Right ventricle myocardium superior (tissue), 1 donor: ENCODE results near the gene AVPR2. TPM values are rescaled to one million over a fixed set of nuclear protein-coding genes. Genes with fewer than 3 reads are reported as not detected.

Experiments
- ATAC-seq: fragments of 200-7000 bp; cut with Tn5 transposase; one replicate; pipeline ENCODE4 v1.9.1; 2020; ENCODE audit warnings: mild to moderate bottlenecking; ENCODE audit not compliant: poor library complexity
- DNase-seq: peaks from one replicate; pipeline ENCODE4 v3.0.0-alpha.2; 2020
- intact Hi-C: fragments of 100-400 bp; cut with DNase I; formaldehyde crosslinking; loops from one replicate; pipeline ENCODE4 v1.11.2; 2022
- total RNA-seq: library from RNA; stranded (reverse); fragmentation: NEBNext Ultra II Directional; extraction: Animal tissue kit (Norgen Biotek cat#: 25700); gene quantifications from one replicate; pipeline ENCODE4 v1.2.1, GENCODE V29; 2021
- donor health status: DM: no; HTN: yes; CAD: no; lungs with severe emphysema.

Gene AVPR2
- total RNA-seq, 1 donor from 2014 or later, result 4.1 TPM

GRCh38 chrX:153869473-153870287 is 34.8 kb upstream of the AVPR2 start:
- intact Hi-C loops, result no loop called here
- ATAC-seq (no peak), DNase-seq (no peak)

GRCh38 chrX:153870288-153870690 is 34.2 kb upstream of the AVPR2 start:
- ATAC-seq (no peak), DNase-seq (no peak)
- intact Hi-C loops, result no loop called here

GRCh38 chrX:153870791-153871360 is 33.6 kb upstream of the AVPR2 start:
- no peak for DNase-seq
- no peak for ATAC-seq
- intact Hi-C loops, result no loop called here

- intact Hi-C loops, result no loop called here
- DNase-seq (no peak), ATAC-seq (no peak)
Observed at GRCh38 chrX:153871451-153871850, 33.0 kb upstream of the AVPR2 start.

GRCh38 chrX:153871946-153872878 is 32.3 kb upstream of the AVPR2 start:
- DNase-seq (no peak), ATAC-seq (no peak)
- intact Hi-C loops, result no loop called here

- intact Hi-C loops, result no loop called here
- no peak for ATAC-seq
- DNase-seq, result no peak
Observed at GRCh38 chrX:153873282-153874084, 31.0 kb upstream of the AVPR2 start.

- ATAC-seq (no peak), DNase-seq (no peak)
- intact Hi-C loops, result no loop called here
Observed at GRCh38 chrX:153874085-153874365, 30.4 kb upstream of the AVPR2 start.

GRCh38 chrX:153874366-153875125 is 29.9 kb upstream of the AVPR2 start:
- DNase-seq (no peak), ATAC-seq (no peak)
- intact Hi-C loops, result no loop called here

GRCh38 chrX:153875391-153876111 is 28.9 kb upstream of the AVPR2 start:
- intact Hi-C loops, result no loop called here
- peak; percentile 73 for ATAC-seq
- DNase-seq, result peak; percentile 63

GRCh38 chrX:153876112-153876491 is 28.4 kb upstream of the AVPR2 start:
- ATAC-seq, result no peak

GRCh38 chrX:153877571-153878261 is 26.8 kb upstream of the AVPR2 start:
- intact Hi-C loops, result no loop called here
- DNase-seq (no peak), ATAC-seq (no peak)

More at GRCh38 chrX:153876112-153876491, 28.4 kb upstream of the AVPR2 start:
- intact Hi-C loops, result no loop called here
- no peak for DNase-seq

- ATAC-seq, result no peak
- intact Hi-C loops, result no loop called here
- DNase-seq, result no peak
Observed at GRCh38 chrX:153878345-153878744, 26.1 kb upstream of the AVPR2 start.

- DNase-seq (no peak), ATAC-seq (no peak)
- intact Hi-C loops, result no loop called here
Observed at GRCh38 chrX:153878969-153879653, 25.4 kb upstream of the AVPR2 start.

- intact Hi-C loops, result no loop called here
- ATAC-seq (no peak), DNase-seq (no peak)
Observed at GRCh38 chrX:153879741-153880439, 24.6 kb upstream of the AVPR2 start.

GRCh38 chrX:153880440-153880815 is 24.0 kb upstream of the AVPR2 start:
- DNase-seq (no peak), ATAC-seq (no peak)
- intact Hi-C loops, result no loop called here

GRCh38 chrX:153881281-153881680 is 23.2 kb upstream of the AVPR2 start:
- DNase-seq (no peak), ATAC-seq (no peak)
- intact Hi-C loops, result no loop called here
